ENCODE results near the gene ARHGEF4. TPM values are rescaled to one million over a fixed set of nuclear protein-coding genes. Genes with fewer than 3 reads are reported as not detected.

The ARHGEF4 gene
- total and polyA plus RNA-seq, 7 donors, result 1.7 to 32.4 (median 17.2) TPM; not detected in 1

DNA sequence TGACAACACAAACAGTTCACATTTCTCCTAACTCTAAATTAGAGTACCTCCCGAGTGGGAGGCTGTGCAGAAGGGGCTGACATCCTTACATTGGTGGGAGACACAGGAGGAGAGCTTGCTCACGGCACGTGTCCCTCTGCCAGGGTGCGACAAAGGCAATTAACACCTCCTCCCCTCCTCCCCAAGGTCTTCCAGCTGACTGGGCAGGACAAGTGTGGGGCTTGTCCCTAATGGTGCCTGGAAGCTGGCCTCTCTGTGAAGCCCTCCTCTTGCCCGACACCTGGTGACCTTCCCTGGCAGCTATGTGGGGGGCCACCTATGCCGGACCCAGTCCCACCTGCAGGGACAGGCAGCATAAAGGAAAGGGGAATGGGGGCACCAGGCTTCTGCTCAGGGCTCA lies 199.6 kb downstream of the ARHGEF4 start:
- Histone ChIP-seq H3K4me1 (peaks cover 0 to 35% (median 31%) of the 10 kb centered on the region in 4 donors), H3K9me3 (no peaks in the 10 kb centered on the region), H3K27me3 (no peaks in the 10 kb centered on the region), H3K27ac (peak overlapping the region in 2 of 4 donors; percentile 55 to 63), H3K4me3 (no peak overlapping the region), H3K36me3 (no peaks in the 10 kb centered on the region)
- WGBS, 2 donors, result 40 to 69% methylated on average over 6 of the region's 6 CpGs
- TF ChIP-seq EP300 (IDR thresholded peaks at IDR 0.05) (no peak), POLR2A (IDR thresholded peaks at IDR 0.05) (no peak), POLR2AphosphoS5 (IDR thresholded peaks at IDR 0.05) (no peak)
- TF ChIP-seq, protein P1, sequence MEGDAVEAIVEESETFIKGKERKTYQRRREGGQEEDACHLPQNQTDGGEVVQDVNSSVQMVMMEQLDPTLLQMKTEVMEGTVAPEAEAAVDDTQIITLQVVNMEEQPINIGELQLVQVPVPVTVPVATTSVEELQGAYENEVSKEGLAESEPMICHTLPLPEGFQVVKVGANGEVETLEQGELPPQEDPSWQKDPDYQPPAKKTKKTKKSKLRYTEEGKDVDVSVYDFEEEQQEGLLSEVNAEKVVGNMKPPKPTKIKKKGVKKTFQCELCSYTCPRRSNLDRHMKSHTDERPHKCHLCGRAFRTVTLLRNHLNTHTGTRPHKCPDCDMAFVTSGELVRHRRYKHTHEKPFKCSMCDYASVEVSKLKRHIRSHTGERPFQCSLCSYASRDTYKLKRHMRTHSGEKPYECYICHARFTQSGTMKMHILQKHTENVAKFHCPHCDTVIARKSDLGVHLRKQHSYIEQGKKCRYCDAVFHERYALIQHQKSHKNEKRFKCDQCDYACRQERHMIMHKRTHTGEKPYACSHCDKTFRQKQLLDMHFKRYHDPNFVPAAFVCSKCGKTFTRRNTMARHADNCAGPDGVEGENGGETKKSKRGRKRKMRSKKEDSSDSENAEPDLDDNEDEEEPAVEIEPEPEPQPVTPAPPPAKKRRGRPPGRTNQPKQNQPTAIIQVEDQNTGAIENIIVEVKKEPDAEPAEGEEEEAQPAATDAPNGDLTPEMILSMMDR (IDR thresholded peaks at IDR 0.05), result no peak
- intact Hi-C loops (cut with DNase I), result no loop called here
- DNase-seq, result peak; percentile 53

DNA sequence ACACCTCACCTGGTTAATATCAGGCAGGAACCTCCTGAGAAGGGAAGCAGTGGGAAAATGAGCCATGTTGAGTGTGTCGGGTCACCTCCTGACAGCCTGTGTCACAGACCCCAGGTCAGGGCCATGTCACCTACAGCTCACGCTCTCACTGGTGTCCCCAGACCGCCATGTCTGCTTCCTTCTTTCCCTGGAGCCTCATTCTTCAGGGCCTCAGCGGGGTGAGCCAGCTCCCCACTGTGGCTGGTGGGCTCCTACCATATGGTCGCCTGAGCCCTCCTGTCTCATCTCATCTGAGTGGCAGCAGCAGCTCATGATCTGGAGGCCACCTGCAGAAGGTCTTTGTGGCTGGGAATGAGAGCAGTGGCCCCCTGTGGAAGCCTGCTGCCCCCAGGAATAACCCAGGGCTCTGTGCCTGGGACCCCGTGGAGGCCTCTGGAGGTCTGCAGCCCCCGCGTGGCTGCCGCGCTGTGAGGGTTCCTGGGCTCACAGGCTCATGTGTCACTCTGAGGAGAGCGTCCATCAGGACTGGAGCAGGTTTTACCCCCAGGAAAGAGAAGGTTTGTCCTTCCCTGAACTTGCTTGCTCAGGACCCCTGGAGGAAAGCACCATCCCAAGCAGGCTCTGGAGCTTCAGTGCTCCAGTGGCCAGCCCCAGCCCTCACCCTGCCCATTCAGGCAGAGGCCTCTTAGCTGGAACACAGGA lies 200.1 kb downstream of the ARHGEF4 start:
- WGBS, 2 donors, result 89 to 91% methylated on average over 11 of the region's 11 CpGs
- intact Hi-C loops (cut with DNase I), result no loop called here

DNA sequence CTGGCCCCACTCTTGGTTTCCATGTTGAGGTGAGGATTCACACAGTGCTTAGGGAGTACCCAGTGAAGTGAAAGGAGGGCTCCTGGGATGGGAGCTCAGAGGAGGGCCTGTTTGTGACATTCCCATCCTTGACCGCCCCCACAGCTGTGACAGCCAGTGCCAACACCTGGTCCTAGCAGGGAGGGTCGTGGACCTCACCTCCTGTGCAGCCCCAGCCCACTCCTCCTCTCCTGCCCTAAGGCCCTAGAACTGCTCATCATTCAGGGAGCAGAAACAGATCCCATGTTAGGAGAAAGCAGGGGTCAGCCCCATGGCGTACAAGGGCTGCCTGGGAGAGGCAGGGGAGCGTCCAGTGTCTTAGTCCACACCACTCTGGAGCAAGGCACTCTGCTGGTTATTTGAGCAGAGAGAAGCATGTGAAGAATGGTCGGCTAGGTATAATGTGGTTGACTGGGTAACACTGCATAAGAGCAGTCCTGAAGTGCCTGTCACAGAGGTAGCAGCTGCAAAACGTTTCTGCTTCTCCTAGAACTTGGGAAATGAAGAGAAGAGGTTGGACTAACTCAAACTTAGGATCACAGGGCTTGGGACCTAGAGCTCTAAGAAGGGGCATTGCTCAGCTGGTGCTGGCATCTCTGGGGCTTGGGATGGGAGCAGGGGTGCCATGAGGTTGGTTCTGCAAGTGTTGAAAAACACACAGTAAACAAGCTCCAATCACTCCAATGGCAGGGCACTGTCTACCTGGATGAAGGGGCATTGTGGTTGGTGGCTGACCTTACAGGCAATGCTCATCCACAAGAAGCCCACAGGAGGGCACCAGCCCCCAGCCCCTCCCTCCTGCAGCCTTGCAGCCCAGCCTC lies 200.9 kb downstream of the ARHGEF4 start:
- H3K36me3 ChIP-seq, result peaks cover 0 to 7% (median 0%) of the 10 kb centered on the region in 4 donors
- intact Hi-C loops (cut with DNase I), result no loop called here
- no peaks in the 10 kb centered on the region for H3K27me3 ChIP-seq
- H3K9me3 ChIP-seq, result no peaks in the 10 kb centered on the region
- TF ChIP-seq EP300 (IDR thresholded peaks at IDR 0.05) (no peak), POLR2A (IDR thresholded peaks at IDR 0.05) (no peak), POLR2AphosphoS5 (IDR thresholded peaks at IDR 0.05) (no peak)
- TF ChIP-seq, protein P1 (IDR thresholded peaks at IDR 0.05), result no peak
- no peak overlapping the region for H3K4me3 ChIP-seq
- peak; percentile 39 for DNase-seq
- no peak overlapping the region for H3K27ac ChIP-seq
- WGBS, 2 donors, result 61 to 70% methylated on average over 6 of the region's 6 CpGs
- peaks cover 0 to 35% (median 31%) of the 10 kb centered on the region in 4 donors for H3K4me1 ChIP-seq

More for the DNA sequence above, 200.1 kb downstream of the ARHGEF4 start:
- Histone ChIP-seq H3K4me1 (peaks cover 0 to 35% (median 31%) of the 10 kb centered on the region in 4 donors), H3K9me3 (no peaks in the 10 kb centered on the region), H3K27ac (no peak overlapping the region), H3K27me3 (no peaks in the 10 kb centered on the region), H3K4me3 (no peak overlapping the region), H3K36me3 (no peaks in the 10 kb centered on the region)
- DNase-seq, result peak; percentile 55
- TF ChIP-seq, protein P1 (IDR thresholded peaks at IDR 0.05), result no peak
- TF ChIP-seq EP300 (IDR thresholded peaks at IDR 0.05), result no peak
- no peak for TF ChIP-seq POLR2A (IDR thresholded peaks at IDR 0.05)
- TF ChIP-seq POLR2AphosphoS5 (IDR thresholded peaks at IDR 0.05), result no peak

DNA sequence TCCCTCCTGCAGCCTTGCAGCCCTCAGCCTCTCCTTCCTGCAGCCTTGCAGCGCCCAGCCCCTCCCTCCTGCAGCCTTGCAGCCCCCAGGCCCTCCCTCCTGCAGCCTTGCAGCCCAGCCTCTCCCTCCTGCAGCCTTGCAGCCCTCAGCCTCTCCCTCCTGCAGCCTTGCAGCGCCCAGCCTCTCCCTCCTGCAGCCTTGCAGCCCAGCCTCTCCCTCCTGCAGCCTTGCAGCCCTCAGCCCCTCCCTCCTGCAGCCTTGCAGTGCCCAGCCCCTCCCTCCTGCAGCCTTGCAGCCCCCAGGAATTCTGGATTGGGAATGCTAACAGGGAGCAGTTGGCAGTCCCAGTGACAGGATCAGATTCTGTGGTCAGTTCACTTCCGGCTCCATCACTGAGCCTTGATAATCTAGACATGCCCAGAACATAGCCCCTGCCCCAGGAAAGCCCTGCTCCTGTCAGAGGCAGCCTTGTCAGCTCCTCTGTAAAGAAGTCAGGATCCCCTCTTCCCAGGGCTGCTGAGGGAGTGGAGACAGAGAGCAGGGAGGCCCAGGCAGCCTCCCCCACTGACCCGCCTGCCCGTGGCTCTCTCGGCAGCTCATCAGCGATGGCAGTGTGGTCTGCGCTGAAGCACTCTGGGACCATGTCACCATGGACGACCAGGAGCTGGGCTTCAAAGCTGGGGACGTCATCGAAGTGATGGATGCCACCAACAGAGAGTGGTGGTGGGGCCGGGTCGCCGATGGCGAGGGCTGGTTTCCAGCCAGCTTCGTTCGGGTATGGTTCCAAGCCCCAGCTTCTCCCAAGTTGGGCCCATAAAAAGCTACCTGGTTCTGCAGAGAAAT lies 201.8 kb downstream of the ARHGEF4 start:
- 91 to 93% methylated on average over 17 of the region's 17 CpGs for WGBS, 2 donors
- Histone ChIP-seq H3K4me3 (no peak overlapping the region), H3K27me3 (no peaks in the 10 kb centered on the region), H3K4me1 (peaks cover 0 to 35% (median 31%) of the 10 kb centered on the region in 4 donors), H3K27ac (no peak overlapping the region), H3K9me3 (no peaks in the 10 kb centered on the region), H3K36me3 (peaks cover 0 to 7% (median 0%) of the 10 kb centered on the region in 4 donors)
- DNase-seq, result peak; percentile 55
- intact Hi-C loops (cut with DNase I), result no loop called here
- TF ChIP-seq, protein P1 (IDR thresholded peaks at IDR 0.05), result no peak
- TF ChIP-seq POLR2A (IDR thresholded peaks at IDR 0.05) (no peak), POLR2AphosphoS5 (IDR thresholded peaks at IDR 0.05) (no peak), EP300 (IDR thresholded peaks at IDR 0.05) (no peak)

Measured in sigmoid colon (tissue), 7 donors.